B cell (primary cell): ENCODE measurements around the gene SLC12A7. TPM values are rescaled to one million over a fixed set of nuclear protein-coding genes. Genes with fewer than 3 reads are reported as not detected.
A peak's percentile ranks its signal among the peaks of the same experiment; 100 is the strongest.

Experiments used
- ATAC-seq: fragments of 200-7000 bp; cut with Tn5 transposase; one replicate; pipeline ENCODE4 v1.10.0; 2021; ENCODE audit warnings: low read depth, mild to moderate bottlenecking, moderate number of reproducible peaks, moderate library complexity
- CTCF ChIA-PET: fragments of 350-600 bp; sonication (Branson Sonifier 250); formaldehyde crosslinking; loops from one replicate; lab custom pipeline; 2021; ENCODE audit warnings: antibody characterized with exemption, inconsistent platforms; lab: Charles Lee
- POLR2A ChIA-PET: fragments of 350-600 bp; sonication (Branson Sonifier 250); formaldehyde crosslinking; loops from one replicate; lab custom pipeline; 2021; ENCODE audit warnings: antibody characterized with exemption; lab: Charles Lee
- DNase-seq: peaks from one replicate; pipeline ENCODE4 v3.0.0; 2013
- H2AFZ ChIP-seq: 2 replicates; pipeline ENCODE4 v1.6.1; 2012; ENCODE audit warnings: mild to moderate bottlenecking, low read depth, low read length; ENCODE audit not compliant: insufficient read depth, poor library complexity, severe bottlenecking
- H3K27ac ChIP-seq, 2 donors: 1 replicate in 1 of 2; 2 replicates in 1 of 2; pipeline ENCODE4 v1.5.1; 2012 to 2013; ENCODE audit warnings: low read length in 2 of 2, mild to moderate bottlenecking in 2 of 2, moderate library complexity in 1 of 2
- H3K27me3 ChIP-seq, 4 experiments: fragments of 200-600 bp in 1 of 4; sonication (generic) in 1 of 4; replicated peaks in 1 of 4; 1 replicate in 2 of 4; 2 replicates in 2 of 4; pipeline versions ENCODE4 v1.6.1 to v1.7.0; 2013 to 2016; ENCODE audit warnings: low read length in 3 of 4, mild to moderate bottlenecking in 2 of 4, mixed read lengths in 1 of 4, moderate library complexity in 1 of 4; ENCODE audit not compliant: insufficient read depth in 4 of 4, control insufficient read depth in 3 of 4; ENCODE audit errors: control extremely low read depth in 1 of 4
- H3K36me3 ChIP-seq, 2 experiments: replicated peaks in 1 of 2; 1 replicate in 1 of 2; 2 replicates in 1 of 2; pipeline versions ENCODE4 v1.6.1 to v1.7.1; 2013; ENCODE audit warnings: low read length in 1 of 2; ENCODE audit not compliant: insufficient read depth in 2 of 2, control insufficient read depth in 1 of 2; ENCODE audit errors: control extremely low read depth in 1 of 2, extremely low read depth in 1 of 2
- H3K4me1 ChIP-seq, 2 donors: fragments of 200-600 bp in 1 of 2; sonication (generic) in 1 of 2; 1 replicate in 1 of 2; 2 replicates in 1 of 2; pipeline versions ENCODE4 v1.5.1 to v1.6.1; 2013 to 2017; ENCODE audit warnings: low read length in 2 of 2; ENCODE audit not compliant: control insufficient read depth in 2 of 2, insufficient read depth in 2 of 2
- H3K4me2 ChIP-seq: replicated peaks from 2 replicates; pipeline ENCODE3; 2012; ENCODE audit warnings: mild to moderate bottlenecking, low read depth, low read length; ENCODE audit not compliant: poor library complexity, severe bottlenecking
- H3K4me3 ChIP-seq, 5 experiments: fragments of 200-600 bp in 1 of 5; sonication (generic) in 1 of 5; 1 replicate in 3 of 5; 2 replicates in 2 of 5; pipeline versions ENCODE4 v1.5.1 to v1.7.0; 2011 to 2016; ENCODE audit warnings: low read length in 4 of 5, mild to moderate bottlenecking in 4 of 5, low read depth in 2 of 5, control low read depth in 1 of 5, moderate library complexity in 1 of 5; ENCODE audit not compliant: insufficient read depth in 1 of 5; ENCODE audit errors: control extremely low read depth in 1 of 5, extremely low read depth in 1 of 5
- H3K79me2 ChIP-seq: fragments of 200-600 bp; sonication (generic); one replicate; pipeline ENCODE4 v1.6.0; 2016; ENCODE audit warnings: low read length; ENCODE audit not compliant: control insufficient read depth, insufficient read depth
- H3K9ac ChIP-seq: fragments of 200-600 bp; sonication (generic); 2 replicates; pipeline ENCODE4 v1.6.1; 2017; ENCODE audit warnings: mild to moderate bottlenecking, low read length, moderate library complexity
- H3K9me3 ChIP-seq, 3 donors: one replicate each; pipeline versions ENCODE4 v1.6.1 to v1.7.1; 2013; ENCODE audit warnings: low read length in 2 of 3; ENCODE audit not compliant: control insufficient read depth in 2 of 3, insufficient read depth in 1 of 3; ENCODE audit errors: control extremely low read depth in 1 of 3
- H4K20me1 ChIP-seq: 2 replicates; pipeline ENCODE4 v1.6.0; 2012; ENCODE audit warnings: mild to moderate bottlenecking, low read length; ENCODE audit not compliant: insufficient read depth, control insufficient read depth, poor library complexity, severe bottlenecking
- H3K27ac Mint-ChIP-seq: one replicate; pipeline ENCODE4 v1.8.0; 2021; ENCODE audit warnings: mixed read lengths
- H3K27me3 Mint-ChIP-seq: one replicate; pipeline ENCODE4 v1.8.0; 2021; ENCODE audit warnings: mixed read lengths
- H3K4me1 Mint-ChIP-seq: one replicate; pipeline ENCODE4 v1.8.0; 2021; ENCODE audit warnings: mixed read lengths
- H3K4me3 Mint-ChIP-seq: one replicate; pipeline ENCODE4 v1.8.0; 2021; ENCODE audit warnings: mixed read lengths
- H3K9me3 Mint-ChIP-seq: one replicate; pipeline ENCODE4 v1.8.0; 2022; ENCODE audit warnings: mixed read lengths; ENCODE audit not compliant: insufficient read depth
- EZH2 ChIP-seq: IDR thresholded peaks from 2 replicates; pipeline ENCODE4 v1.6.1; 2012; ENCODE audit warnings: borderline replicate concordance, low read depth, mild to moderate bottlenecking, moderate library complexity, low read length; ENCODE audit not compliant: insufficient read depth, poor library complexity, severe bottlenecking
- WGBS: methylation state at CpG from one replicate; pipeline ENCODE4 v1.1.5; 2013; ENCODE audit warnings: missing lambda C conversion rate; ENCODE audit not compliant: insufficient coverage; 5-methylcytosine and 5-hydroxymethylcytosine counted together
- intact Hi-C: fragments of 100-400 bp; cut with micrococcal nuclease; formaldehyde crosslinking; loops from one replicate; pipeline ENCODE4 v1.10.0; 2022
- polyA plus RNA-seq: library from polyadenylated mRNA; depleted of rRNA; stranded (reverse); fragments of >200 nt; gene quantifications from 2 replicates; pipeline ENCODE4 v1.2.3, GENCODE V29; 2012
- total RNA-seq, 2 donors: library from RNA; stranded (reverse); fragments of 120-200 nt in 1 of 2; gene quantifications; 1 replicate in 1 of 2; 2 replicates in 1 of 2; pipeline versions ENCODE4 v1.2.3 to v1.2.4, GENCODE V29; 2013 to 2022
- TF ChIP-seq, protein P1 (sequence below): fragments of 200-600 bp; IDR thresholded peaks from one replicate; pipeline ENCODE4 v1.8.0; 2022; ENCODE audit warnings: antibody characterized with exemption, mild to moderate bottlenecking

Gene SLC12A7
- total and polyA plus RNA-seq, 2 donors (not counting 1 experiment from before 2014, with no cell fraction given): 25.5 to 34.4 TPM

- H3K27ac Mint-ChIP-seq: peak overlapping the region; percentile 51
- no peak overlapping the region for H3K9ac ChIP-seq
Observed at GRCh38 chr5:1159774-1160406, 48.0 kb upstream of the SLC12A7 start.

DNA sequence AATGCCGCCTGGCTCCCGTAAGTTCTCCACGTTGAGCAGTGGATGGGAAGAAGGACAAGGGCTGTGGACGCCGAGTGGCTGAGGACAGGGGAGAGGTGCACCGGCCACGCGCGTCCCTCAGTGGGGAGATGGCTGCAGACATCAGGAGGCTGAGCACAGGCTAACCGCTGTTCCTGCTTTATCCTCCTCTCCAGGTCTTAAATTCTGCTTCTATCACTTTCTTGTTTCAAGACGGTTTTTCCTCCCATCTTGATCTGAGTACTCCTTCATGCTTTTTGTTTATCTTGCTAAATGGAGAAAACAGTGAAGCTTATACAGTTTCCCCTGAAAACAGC is 47.4 kb upstream of the SLC12A7 start:
- H3K9me3 Mint-ChIP-seq: peaks cover 3% of the 10 kb centered on the region
- Histone ChIP-seq H3K27me3 (peaks cover 0 to 29% (median 9%) of the 10 kb centered on the region in 4 experiments), H3K9me3 (peaks cover 0 to 17% (median 0%) of the 10 kb centered on the region in 3 donors), H4K20me1 (no peaks in the 10 kb centered on the region), H3K4me3 (no peak overlapping the region), H3K9ac (no peak overlapping the region), H3K36me3 (no peaks in the 10 kb centered on the region), H2AFZ (no peak overlapping the region), H3K4me2 (no peak overlapping the region), H3K4me1 (peaks cover 18 to 25% of the 10 kb centered on the region in 2 donors), H3K27ac (no peak overlapping the region), H3K79me2 (no peaks in the 10 kb centered on the region)
- TF ChIP-seq EZH2: no peak
- TF ChIP-seq, protein P1, sequence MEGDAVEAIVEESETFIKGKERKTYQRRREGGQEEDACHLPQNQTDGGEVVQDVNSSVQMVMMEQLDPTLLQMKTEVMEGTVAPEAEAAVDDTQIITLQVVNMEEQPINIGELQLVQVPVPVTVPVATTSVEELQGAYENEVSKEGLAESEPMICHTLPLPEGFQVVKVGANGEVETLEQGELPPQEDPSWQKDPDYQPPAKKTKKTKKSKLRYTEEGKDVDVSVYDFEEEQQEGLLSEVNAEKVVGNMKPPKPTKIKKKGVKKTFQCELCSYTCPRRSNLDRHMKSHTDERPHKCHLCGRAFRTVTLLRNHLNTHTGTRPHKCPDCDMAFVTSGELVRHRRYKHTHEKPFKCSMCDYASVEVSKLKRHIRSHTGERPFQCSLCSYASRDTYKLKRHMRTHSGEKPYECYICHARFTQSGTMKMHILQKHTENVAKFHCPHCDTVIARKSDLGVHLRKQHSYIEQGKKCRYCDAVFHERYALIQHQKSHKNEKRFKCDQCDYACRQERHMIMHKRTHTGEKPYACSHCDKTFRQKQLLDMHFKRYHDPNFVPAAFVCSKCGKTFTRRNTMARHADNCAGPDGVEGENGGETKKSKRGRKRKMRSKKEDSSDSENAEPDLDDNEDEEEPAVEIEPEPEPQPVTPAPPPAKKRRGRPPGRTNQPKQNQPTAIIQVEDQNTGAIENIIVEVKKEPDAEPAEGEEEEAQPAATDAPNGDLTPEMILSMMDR: no peak
- ATAC-seq (no peak), DNase-seq (no peak)
- intact Hi-C loops: no loop called here
- no peak overlapping the region for H3K27ac Mint-ChIP-seq
- POLR2A ChIA-PET: no interaction called here
- CTCF ChIA-PET: no interaction called here
- H3K4me3 Mint-ChIP-seq: no peak overlapping the region
- peaks cover 19% of the 10 kb centered on the region for H3K4me1 Mint-ChIP-seq
- WGBS: 90% methylated on average over 6 of the region's 11 CpGs
- peaks cover 19% of the 10 kb centered on the region for H3K27me3 Mint-ChIP-seq

More at GRCh38 chr5:1159774-1160406, 48.0 kb upstream of the SLC12A7 start:
- H3K27ac ChIP-seq: no peak overlapping the region
- peaks cover 0 to 17% (median 0%) of the 10 kb centered on the region in 3 donors for H3K9me3 ChIP-seq
- Mint-ChIP-seq H3K9me3 (peaks cover 3% of the 10 kb centered on the region), H3K4me1 (peaks cover 15% of the 10 kb centered on the region), H3K27me3 (peaks cover 15% of the 10 kb centered on the region), H3K4me3 (no peak overlapping the region)
- H3K4me1 ChIP-seq: peaks cover 13 to 19% of the 10 kb centered on the region in 2 donors
- H4K20me1 ChIP-seq: no peaks in the 10 kb centered on the region
- CTCF ChIA-PET: no interaction called here
- WGBS: 80% methylated on average over 4 of the region's 4 CpGs
- H3K36me3 ChIP-seq: no peaks in the 10 kb centered on the region
- no peak overlapping the region for H2AFZ ChIP-seq
- no peak overlapping the region for H3K4me2 ChIP-seq
- POLR2A ChIA-PET: no interaction called here
- intact Hi-C loops: no loop called here
- peaks cover 0 to 23% (median 7%) of the 10 kb centered on the region in 4 experiments for H3K27me3 ChIP-seq
- DNase-seq (no peak), ATAC-seq (no peak)
- H3K79me2 ChIP-seq: no peaks in the 10 kb centered on the region
- TF ChIP-seq, protein P1: no peak
- no peak for TF ChIP-seq EZH2
- no peak overlapping the region for H3K4me3 ChIP-seq
